Measurements from ENCODE around the gene KCNK6.
A peak's percentile ranks its signal among the peaks of the same experiment; 100 is the strongest.

DNA sequence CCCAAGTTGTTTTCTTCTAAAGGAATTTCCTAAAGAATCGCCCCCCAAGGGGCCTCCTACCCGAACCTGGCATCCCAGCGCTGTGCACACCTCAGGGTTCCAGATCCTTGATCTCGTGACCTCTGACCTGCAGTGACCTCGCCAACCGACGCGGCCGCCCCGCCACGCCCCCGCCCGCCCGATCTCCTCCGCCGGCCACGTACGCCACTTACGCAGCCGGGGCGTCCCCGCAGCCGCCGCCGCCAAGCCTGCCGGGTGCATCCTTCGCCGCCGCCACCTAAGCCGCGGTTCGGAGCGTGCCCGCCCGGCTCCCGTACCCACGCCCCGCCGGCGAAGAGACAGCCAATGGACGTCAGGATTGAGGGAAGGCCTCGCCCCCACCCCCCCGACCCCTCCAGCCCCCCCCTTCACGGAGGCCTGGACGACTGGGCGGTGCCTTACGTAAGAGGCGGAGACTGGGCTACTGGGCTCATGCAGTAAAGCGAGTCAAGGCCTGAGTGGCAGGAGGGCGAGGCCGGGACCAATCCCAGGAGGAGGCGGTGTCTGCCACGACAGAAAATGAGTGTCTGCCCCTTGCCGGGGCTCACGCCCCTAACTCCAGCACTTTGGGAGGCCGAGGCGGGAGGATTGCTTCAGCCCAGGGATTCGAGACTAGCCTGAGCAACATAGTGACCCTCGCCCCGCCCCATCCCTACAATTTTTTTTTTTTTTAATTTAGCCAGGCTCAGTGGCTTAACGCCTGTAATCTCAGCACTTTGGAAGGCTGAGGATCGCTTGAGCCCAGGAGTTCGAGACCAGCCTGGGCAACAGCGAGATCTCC lies 3.8 kb upstream of the KCNK6 start, which contains the start of gene YIF1B:
- TF ChIP-seq CTCF (IDR thresholded peaks at IDR 0.05) (no peak), POLR2A (IDR thresholded peaks at IDR 0.05) (peak in 2 of 3 donors; percentile 42 to 44)

Measured in body of pancreas (tissue), 4 donors.